ENCODE data around the gene MRPL3.

GRCh38 chr3:131540143-131540542, 37.4 kb upstream of the MRPL3 start:
- TF ChIP-seq, protein P1, sequence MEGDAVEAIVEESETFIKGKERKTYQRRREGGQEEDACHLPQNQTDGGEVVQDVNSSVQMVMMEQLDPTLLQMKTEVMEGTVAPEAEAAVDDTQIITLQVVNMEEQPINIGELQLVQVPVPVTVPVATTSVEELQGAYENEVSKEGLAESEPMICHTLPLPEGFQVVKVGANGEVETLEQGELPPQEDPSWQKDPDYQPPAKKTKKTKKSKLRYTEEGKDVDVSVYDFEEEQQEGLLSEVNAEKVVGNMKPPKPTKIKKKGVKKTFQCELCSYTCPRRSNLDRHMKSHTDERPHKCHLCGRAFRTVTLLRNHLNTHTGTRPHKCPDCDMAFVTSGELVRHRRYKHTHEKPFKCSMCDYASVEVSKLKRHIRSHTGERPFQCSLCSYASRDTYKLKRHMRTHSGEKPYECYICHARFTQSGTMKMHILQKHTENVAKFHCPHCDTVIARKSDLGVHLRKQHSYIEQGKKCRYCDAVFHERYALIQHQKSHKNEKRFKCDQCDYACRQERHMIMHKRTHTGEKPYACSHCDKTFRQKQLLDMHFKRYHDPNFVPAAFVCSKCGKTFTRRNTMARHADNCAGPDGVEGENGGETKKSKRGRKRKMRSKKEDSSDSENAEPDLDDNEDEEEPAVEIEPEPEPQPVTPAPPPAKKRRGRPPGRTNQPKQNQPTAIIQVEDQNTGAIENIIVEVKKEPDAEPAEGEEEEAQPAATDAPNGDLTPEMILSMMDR (IDR thresholded peaks at IDR 0.05): no peak
- TF ChIP-seq EP300 (IDR thresholded peaks at IDR 0.05): no peak
- TF ChIP-seq POLR2A (IDR thresholded peaks at IDR 0.05): no peak

All from ovary (tissue), 3 donors.